GM03348 (cell line): Measurements from ENCODE around the gene PDILT.
"Not testable (repeated sequence)": the region's sequence is repeated elsewhere in the genome, so short reads cannot be mapped to it uniquely, and the experiment has no call there.

Experiments
- DNase-seq: peaks from one replicate; pipeline ENCODE4 v3.0.0; 2012; ENCODE audit warnings: low spot score

The PDILT gene

GRCh38 chr16:20404637-20405036, at the start of gene PDILT:
Gene PDILT (minus strand): TSS chr16:20404737. CDS start chr16:20399300, 5,437 bp downstream.
- DNase-seq = no peak

GRCh38 chr16:20453633-20454032, 49.1 kb upstream of the PDILT start:
- not testable (repeated sequence) for DNase-seq

GRCh38 chr16:20451364-20451763, 46.8 kb upstream of the PDILT start, which contains the start of gene ACSM2A:
Gene ACSM2A (plus strand): TSS chr16:20451521. CDS start chr16:20460115, 8,594 bp downstream.
- not testable (repeated sequence) for DNase-seq

GRCh38 chr16:20446652-20447393, 42.3 kb upstream of the PDILT start:
- not testable (repeated sequence) for DNase-seq

GRCh38 chr16:20441859-20442258, 37.3 kb upstream of the PDILT start:
- DNase-seq = not testable (repeated sequence)

- DNase-seq = no peak
Measured at GRCh38 chr16:20441191-20441590, 36.7 kb upstream of the PDILT start.

GRCh38 chr16:20440731-20441130, 36.2 kb upstream of the PDILT start:
- DNase-seq = not testable (repeated sequence)

- DNase-seq = not testable (repeated sequence)
Measured at GRCh38 chr16:20439820-20440231, 35.3 kb upstream of the PDILT start.

- DNase-seq = not testable (repeated sequence)
Measured at GRCh38 chr16:20438950-20439349, 34.4 kb upstream of the PDILT start.

GRCh38 chr16:20430948-20431347, 26.4 kb upstream of the PDILT start:
- DNase-seq = no peak

- not testable (repeated sequence) for DNase-seq
Measured at GRCh38 chr16:20430480-20430879, 25.9 kb upstream of the PDILT start.

- DNase-seq = not testable (repeated sequence)
Measured at GRCh38 chr16:20429499-20429898, 25.0 kb upstream of the PDILT start.

- not testable (repeated sequence) for DNase-seq
Measured at GRCh38 chr16:20427401-20427797, 22.9 kb upstream of the PDILT start.

GRCh38 chr16:20424129-20424866, 19.8 kb upstream of the PDILT start:
- DNase-seq = no peak

GRCh38 chr16:20423772-20424128, 19.2 kb upstream of the PDILT start:
- not testable (repeated sequence) for DNase-seq

GRCh38 chr16:20421748-20422147, 17.2 kb upstream of the PDILT start:
- not testable (repeated sequence) for DNase-seq

- not testable (repeated sequence) for DNase-seq
Measured at GRCh38 chr16:20419093-20419492, 14.6 kb upstream of the PDILT start.

GRCh38 chr16:20415541-20415940, 11.0 kb upstream of the PDILT start:
- DNase-seq = no peak

GRCh38 chr16:20411055-20411454, 6.5 kb upstream of the PDILT start:
- DNase-seq = no peak

GRCh38 chr16:20410121-20410723, 5.7 kb upstream of the PDILT start:
- DNase-seq = no peak

GRCh38 chr16:20409398-20410120, 5.0 kb upstream of the PDILT start, which contains the start of gene ACSM5:
Gene ACSM5 (plus strand): TSS chr16:20409534. CDS start chr16:20411485, 1,951 bp downstream.
- DNase-seq = no peak

- DNase-seq = no peak
Measured at GRCh38 chr16:20402651-20403050, 1.9 kb downstream of the PDILT start.
